ENCODE data around the gene GRB7.

DNA sequence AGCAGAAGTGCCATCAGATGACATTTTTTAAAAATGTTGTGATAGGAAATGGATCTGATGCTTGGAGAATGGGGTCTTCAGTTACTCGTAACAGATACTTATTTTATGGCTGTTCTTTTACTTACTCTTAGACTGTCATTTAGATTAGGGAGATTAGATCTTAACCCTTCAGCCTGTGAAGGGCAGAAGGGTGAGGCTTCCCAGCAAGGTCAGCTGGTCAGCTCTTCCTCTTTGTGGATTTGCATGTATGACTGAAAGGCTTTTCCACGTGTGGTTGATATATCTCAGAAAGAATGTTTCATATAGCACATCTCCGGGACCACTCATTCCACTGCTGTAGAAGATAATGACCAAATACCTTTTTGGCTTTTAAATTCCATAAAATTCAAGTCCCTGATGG lies 27.4 kb downstream of the GRB7 start:
- TF ChIP-seq, protein P1, sequence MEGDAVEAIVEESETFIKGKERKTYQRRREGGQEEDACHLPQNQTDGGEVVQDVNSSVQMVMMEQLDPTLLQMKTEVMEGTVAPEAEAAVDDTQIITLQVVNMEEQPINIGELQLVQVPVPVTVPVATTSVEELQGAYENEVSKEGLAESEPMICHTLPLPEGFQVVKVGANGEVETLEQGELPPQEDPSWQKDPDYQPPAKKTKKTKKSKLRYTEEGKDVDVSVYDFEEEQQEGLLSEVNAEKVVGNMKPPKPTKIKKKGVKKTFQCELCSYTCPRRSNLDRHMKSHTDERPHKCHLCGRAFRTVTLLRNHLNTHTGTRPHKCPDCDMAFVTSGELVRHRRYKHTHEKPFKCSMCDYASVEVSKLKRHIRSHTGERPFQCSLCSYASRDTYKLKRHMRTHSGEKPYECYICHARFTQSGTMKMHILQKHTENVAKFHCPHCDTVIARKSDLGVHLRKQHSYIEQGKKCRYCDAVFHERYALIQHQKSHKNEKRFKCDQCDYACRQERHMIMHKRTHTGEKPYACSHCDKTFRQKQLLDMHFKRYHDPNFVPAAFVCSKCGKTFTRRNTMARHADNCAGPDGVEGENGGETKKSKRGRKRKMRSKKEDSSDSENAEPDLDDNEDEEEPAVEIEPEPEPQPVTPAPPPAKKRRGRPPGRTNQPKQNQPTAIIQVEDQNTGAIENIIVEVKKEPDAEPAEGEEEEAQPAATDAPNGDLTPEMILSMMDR (IDR thresholded peaks at IDR 0.05; ENCODE audit: poor library complexity): no peak
- no peak for TF ChIP-seq EZH2 (IDR thresholded peaks at IDR 0.05; ENCODE audit: borderline replicate concordance)
- no peak for TF ChIP-seq EZH2phosphoT487 (IDR thresholded peaks at IDR 0.05; ENCODE audit: low read depth, severe bottlenecking, unreplicated experiment)

Data from hepatocyte (in vitro differentiated cells).